ENCODE measurements around the gene AIPL1.

Gene AIPL1

DNA sequence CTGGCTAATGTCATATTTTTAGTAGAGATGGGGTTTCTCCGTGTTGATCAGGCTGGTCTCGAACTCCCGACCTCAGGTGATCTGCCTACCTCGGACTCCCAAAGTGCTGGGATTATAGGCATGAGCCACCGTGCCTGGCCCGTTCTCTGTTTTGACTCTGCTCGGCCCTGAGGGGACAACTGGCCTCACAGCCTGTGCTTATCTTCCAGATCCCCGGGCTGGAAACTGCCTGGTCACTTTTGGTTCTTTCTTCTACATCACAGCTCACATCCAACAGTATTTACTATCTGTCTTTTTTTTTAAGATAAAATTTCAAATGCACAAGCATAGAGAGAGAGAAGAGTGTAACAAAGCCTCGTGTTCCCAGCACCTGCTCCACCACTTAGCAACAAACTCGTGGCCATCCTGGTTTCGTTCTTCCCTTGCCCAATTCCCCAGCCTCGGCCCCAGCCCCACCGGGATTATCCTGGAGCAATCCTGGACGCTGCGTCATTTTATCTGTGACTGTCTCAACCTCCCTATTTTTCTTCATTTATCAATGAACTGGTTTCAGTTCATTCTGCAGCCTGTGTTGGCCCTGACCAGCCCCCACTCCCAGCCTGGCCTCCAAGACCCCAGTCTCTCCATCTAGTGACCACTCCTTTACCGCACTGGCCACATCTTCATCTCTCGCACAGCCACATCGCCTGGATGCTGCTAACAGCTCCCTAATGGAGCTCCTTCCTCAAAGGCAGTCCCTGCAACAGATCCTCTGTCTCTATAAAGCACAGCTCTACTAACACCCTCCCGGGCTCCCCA is 30.5 kb upstream of the AIPL1 start:
- no peak for DNase-seq

DNA sequence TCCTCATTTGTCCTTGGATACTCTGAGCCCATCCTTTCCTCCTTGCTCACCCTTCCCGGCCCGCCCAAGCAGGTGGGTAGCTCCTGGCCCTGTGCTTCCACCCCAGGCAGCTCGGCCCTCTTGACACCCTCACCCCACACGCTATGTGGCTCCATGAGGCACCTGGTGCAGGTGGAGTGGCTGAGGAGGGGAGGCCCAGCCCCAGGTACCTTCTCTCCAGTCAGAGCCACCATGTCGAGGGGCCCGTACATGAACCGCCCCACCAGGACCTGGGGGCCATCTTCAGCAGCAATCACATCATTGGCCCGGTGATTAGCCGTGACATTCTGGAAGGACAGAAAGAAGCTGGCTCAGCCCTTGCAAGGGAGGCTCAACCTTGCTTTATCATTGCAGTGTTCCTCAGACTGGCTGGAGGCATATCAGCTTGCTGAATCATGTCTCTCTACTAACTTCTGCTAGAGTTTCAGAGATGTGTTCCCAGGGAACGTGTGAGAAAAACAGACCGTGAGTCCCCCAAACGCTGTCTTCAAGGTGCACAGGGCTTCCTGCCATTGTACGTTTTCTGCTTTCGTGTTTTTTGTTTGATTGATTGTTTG is 29.6 kb upstream of the AIPL1 start:
- DNase-seq: no peak

DNA sequence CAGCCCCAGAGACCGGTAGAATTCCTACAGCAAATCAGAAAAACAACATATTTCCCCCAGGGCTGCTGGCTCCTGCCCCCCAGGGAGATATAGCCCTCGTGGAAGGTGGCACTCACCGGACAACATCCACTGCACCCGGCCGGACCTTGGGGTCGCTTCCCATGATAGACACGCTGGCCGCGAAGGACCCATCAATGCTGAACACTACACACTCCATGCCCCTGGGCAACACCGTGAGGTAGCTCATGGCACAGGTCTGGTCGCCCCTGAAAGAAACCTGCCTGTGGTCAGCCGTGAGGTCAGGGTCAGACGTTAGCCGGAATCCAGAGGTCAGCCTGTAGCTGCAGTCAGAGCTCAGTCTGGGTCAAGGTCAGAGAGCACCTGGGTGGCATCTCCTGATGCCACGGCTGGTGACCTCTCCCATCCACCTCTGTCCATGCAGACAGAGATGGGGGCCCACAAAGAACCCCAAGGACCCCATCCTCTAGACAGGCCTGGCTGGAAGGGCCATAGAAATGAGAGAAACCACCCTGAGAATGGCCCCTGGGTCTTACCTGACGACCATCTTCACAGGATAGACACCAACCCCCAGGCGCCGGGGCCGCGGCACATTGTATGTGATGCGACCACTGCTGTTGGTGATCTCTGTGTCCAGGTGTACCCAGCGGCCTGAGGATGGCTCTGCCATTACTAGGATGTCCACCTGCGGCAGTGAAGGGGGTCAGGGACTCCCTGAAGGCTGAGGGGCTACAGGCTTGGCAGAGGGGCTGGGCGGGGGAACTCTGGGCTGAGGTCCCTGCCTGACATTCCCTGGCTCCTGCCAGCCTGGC is 28.9 kb upstream of the AIPL1 start:
- DNase-seq: no peak

DNA sequence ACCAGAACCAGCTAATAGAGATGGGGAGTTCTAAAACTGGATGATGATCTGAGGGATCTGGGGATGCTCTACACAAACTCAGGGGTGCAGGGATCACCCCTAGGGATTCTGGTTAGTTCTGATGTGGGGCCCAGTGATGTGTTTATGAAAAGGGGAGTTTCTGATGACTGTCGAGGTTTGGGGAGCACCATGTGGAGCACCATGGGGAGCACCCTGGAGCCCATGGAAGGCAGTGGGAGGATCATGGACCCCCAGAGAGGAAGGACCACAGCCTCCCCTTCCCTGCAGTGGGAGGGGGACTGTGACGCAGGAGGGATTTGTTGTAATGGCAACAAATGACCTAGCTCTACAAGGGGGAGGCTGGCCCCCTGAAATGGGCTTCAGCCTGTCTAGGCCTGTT is 27.8 kb upstream of the AIPL1 start:
- DNase-seq: no peak

DNA sequence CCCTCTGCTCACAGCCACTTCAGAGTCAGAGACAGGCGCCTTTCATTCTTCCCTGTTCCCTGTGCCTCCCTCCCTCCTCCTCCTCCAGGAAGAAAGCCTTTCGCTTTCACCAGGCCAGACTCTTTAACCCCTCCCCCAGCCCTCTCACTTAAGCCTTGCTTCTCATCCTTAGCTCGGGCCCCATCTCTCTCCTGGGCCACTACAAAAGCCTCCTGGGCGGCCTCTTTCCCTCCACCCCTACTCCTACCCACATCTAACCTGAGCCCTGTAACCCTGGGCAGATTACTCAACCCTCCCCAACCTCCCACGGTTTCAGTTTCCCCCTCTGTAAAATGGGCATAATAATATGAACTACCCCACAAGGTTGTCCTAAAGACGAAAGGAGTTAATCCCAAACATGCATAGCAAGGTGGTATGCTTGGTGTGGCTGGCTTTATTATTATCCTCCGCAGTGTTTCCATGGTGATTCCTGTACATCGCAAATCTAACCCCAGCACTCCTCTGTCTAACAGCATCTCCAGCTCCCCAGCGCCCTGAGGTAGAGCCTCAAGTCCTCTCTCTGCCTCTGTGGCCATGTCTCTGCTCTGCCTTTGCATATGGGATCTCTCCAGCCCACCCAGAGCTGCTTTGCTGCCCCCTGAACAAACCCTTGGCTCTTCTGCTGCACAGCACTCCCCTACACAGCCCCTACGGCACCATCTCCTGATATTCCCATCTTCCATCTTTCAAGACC is 27.0 kb upstream of the AIPL1 start:
- DNase-seq: no peak

DNA sequence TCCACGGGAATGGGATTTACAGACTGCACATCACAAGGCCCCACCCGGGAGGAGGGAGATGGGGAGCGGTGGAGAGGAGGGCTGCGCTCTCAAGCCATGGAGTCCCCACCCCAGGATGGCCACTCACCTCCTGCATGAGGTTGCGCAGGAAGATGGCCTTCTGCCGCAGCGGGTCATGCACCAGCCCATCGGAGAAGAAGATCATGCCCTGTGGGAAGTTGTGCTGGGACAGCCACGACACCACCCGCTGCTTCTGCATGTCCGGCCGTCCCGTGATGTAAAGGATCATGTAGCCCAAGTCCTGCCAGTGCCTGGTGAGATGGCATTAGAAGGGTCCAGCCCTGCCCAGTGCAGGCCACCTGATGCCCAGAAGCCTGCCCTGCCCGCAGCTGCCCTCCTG is 26.3 kb upstream of the AIPL1 start:
- DNase-seq: no peak

DNA sequence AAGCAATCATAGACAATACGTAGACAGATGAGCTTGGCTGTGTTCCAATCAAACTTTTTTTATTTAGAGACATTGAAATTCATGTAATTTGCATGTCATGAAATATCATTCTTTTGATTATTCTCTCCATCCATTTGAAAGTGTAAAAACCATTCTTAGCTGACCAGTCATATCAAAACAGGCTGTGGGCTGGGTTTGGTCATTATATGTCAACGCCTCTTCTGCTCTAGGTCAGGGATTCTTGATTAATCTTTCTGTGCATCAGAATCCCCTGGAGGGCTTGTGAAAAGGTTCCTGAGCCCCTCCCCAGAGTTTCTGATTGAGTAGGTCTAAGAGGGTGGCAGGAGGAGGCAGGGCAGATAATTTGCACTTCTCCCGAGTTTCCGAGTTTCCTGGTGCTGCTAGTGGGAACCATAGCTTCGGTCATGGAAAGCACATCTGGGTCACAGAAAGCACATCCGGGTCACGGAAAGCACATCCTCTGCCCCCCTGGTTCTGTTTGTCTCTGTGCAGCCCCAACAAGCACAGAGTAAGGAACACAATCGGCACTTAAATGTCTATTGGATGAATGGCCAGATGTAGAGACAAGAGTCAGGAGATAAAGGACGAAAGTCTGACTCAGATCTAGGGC is 25.7 kb upstream of the AIPL1 start:
- no peak for DNase-seq

DNA sequence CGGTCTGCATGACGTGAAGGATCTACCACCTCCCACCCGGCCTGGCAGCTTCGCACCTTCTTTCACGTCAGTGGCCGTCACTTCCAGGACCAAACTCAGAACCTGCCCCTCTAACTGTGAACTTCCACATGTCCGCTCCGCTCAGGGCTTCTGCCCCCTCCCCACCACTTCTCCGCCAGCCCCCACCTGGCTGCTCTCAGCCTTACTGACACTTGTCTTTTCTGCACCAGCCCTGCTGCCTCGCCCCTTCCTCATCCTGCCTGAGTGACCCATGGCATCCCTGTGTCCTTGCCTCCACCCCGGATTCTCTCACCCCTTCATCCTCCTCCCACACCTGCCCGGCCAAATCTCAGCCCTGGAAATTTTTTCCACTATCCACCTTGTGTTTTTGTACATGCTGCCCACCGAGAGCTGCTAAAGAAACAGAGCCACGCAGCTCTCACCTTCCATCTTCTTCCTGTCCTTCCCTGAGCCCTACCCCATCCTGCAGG is 23.6 kb upstream of the AIPL1 start:
- DNase-seq: no peak

DNA sequence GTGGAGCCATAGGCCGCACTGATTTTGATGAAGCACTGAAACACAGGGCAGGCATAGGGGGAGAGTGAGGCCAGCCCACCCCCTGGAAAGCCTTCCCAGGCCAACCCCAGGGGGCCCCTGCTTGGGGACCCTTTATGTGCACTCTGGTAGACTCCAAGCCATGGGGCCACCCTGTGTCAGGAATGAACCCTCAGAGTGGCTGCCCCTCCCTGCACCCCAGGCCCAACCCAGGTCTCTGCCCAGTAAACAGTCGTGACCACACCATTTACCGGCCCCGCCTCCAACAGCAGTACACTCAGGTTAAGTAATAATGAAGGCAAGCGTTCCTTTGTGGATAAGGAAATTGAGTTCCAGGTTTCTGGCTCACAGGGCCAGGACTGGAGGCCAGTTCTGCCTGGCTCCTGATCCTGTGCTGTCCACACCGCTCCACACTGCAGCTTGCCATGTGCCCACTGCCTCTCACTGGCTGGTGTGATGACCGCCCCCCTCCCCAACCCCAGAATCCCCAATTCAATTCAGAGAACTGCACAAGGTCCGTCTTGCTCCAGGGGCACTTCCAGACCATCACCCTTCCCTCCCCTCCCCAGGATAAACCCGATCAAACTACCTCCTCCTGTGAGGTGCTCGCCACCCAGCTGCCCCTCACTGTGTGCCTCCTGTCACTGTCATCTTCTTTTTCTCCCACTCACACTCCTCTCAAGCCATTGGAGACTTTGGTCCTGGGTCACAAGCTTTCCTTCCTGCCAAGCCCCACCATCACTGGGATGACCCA is 23.0 kb upstream of the AIPL1 start:
- DNase-seq: no peak

DNA sequence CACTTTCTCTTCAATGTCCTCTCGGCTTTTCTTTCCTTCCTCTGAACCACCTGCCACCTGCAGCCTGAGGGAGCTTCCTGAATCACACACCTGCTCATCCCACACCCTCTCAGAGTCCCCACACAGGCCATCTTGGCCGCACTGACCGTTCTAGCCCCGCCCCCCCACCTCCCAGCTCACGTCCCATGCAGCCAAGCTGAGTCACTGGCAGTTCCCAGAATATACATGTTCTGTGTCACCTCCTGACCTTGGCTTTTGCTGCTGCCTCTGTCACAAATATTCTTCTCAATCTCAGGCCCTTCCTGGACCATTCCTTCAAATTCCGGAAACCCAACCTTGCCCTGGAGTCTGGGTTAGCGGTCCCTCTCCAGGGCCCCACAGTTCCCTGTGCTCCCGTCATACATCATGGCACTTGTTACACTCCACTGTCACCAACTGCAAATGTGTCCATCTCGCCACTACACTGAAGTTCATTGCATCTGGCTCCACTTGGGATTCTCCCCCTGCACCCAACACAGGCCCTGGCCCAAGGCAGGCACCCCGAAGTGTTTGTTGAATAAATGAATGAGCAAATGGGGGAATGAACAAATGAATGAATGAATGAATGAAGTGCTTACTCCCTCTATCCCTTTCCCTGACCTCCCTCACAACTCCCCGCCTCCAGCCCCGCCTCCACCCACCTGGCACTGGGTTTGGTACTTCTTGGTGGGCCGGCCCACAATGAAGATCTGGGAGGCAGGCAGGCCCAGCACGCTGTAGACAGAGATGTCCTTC is 22.2 kb upstream of the AIPL1 start:
- DNase-seq: no peak

DNA sequence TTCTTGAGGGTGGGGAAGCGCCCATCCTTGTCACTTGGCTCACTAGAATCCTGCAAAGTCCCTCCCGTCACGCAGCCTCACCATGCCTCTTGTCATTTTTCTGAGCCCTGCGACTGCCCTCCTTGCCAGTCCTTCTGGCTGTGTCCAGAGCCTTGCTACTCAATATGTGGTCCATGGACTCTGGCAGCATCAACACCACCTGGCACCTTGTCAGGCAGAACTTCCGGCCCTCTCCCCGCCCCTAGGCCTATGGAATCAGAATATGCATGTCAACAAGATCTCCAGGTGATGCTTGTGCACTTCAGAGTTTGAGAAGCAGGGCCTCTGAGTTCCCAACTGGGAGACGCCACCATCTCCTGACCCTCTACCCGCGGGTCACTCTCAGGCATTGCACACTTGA is 21.4 kb upstream of the AIPL1 start:
- no peak for DNase-seq

DNA sequence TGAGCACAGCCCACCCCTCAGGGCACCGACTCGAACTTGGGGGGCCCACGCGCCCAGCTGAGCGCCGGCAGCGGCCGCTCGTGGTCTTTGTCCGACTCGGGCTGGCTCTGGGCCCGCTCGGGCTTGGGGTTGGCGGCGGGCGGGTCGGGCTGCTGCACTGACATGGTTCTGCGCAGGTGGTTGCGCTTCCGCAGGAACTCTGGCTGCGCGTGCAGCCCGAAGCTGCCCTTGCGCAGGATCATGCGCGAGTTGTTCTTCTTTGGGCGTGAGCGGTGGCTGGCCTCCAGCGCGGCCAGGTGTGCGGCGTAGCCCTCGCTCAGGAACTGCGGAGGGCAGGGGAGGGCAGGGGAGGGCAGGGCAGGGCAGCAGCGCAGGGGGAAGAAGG is 20.4 kb upstream of the AIPL1 start:
- no peak for DNase-seq

DNA sequence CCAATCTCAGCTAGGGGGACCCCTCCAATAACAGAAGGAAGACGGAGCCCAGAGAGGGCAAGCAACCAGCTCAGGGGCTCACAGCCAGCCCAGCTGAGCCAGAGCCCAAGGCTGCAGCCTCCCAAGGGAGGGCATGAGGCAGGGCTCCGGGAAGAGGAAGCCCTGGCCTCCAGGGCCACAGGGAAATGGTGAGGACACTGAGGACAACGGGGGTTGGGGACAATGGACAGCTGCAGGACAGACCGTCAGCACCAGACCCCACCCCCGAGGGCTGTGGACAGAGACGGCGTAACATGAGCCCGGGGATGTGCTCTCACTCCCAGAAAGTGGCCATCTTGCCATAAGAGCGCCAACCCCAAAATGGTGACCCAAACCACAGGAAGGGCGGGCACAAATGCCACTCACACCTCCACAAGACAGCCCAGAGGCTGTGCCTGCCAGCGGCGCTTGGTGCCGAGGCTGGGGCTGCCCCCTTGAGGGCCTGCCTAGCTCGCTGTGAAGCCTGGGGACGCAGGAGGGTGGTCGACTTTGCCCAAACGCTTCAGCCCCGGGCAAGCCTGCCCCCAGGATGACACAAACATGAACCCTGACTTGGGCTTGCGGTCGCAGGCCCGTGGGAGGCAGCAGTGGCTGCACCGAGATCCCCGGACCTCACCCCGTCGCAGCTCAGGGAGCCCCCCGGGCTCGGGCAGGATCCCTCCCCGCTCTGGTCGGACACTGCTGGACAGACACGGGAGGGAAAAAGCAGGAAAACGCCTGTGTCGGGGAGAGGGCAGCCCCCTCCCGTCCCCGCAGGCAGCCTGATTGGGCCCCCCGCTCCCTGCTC is 19.8 kb upstream of the AIPL1 start:
- DNase-seq: no peak

DNA sequence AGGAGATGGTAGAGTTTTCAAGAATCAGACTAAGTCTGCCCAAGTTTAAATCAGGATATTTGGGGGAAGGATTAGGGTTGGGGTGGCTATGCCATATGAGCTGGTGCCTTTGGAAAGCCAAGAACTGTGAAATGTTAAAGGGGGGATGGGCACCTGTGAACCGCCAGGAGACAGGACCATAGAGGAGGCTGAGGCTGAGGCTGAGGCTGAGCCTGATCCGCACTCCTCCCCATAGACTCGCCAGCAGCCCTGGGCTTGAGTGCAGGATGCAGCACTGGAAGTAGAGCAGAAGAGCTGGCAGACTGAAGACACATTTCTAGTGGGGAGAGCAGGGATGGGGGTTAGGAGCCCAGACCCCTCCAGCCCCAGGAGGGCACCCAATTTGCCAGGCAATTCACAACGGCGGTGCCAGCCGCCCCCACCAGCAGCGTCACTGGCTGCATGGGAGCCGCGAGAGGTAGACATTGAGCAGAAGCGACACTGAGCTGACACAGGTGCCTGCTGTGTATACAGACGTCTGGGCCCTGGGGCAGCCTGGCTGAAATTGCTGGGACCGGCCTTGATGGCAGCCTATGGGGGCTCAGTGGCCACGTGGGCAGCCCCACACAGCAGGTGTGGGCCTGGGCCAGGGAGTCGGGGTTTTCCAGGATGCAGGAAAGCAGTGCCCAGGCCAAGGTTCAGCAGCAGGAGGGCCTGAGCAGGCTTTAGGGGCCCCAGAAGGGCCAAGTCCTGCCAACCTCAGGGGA is 18.5 kb upstream of the AIPL1 start:
- DNase-seq: no peak

DNA sequence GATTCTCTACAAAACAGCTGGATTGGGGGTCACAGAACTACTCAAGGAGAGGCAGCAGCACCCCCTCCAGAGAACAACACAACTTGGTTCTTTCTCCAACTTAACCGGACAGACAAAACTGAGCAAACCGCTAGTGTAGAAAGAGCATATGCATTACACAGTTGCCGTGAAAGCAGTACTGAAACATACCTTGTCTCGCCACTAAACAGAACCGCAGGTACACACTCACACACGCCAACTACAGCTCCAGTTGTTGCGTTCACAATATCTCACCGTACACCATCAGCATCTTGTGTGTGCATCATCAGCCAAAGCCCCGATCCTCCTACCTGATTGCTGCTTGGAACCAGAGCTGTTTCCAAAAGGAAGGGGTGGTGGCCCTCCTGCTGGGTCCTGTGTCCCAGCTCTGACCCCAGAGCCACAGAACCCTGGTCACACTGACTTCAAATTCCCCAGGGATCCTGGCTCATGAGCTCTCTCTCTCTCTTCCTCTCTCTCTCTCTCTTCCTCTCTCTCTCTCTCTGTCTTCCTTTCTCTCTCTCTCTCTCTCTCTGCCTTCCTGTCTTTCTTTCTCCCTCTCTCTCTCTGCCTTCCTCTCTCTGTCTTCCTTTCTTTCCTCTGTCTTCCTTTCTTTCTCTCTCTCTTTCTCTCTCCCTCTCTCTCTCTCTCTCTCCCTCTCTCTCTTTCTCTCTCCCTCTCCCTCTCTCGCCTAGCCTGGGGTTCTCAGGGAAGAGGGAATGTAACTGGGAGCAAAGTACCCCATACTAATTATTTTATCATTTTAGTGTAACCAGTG is 17.7 kb upstream of the AIPL1 start:
- no peak for DNase-seq

DNA sequence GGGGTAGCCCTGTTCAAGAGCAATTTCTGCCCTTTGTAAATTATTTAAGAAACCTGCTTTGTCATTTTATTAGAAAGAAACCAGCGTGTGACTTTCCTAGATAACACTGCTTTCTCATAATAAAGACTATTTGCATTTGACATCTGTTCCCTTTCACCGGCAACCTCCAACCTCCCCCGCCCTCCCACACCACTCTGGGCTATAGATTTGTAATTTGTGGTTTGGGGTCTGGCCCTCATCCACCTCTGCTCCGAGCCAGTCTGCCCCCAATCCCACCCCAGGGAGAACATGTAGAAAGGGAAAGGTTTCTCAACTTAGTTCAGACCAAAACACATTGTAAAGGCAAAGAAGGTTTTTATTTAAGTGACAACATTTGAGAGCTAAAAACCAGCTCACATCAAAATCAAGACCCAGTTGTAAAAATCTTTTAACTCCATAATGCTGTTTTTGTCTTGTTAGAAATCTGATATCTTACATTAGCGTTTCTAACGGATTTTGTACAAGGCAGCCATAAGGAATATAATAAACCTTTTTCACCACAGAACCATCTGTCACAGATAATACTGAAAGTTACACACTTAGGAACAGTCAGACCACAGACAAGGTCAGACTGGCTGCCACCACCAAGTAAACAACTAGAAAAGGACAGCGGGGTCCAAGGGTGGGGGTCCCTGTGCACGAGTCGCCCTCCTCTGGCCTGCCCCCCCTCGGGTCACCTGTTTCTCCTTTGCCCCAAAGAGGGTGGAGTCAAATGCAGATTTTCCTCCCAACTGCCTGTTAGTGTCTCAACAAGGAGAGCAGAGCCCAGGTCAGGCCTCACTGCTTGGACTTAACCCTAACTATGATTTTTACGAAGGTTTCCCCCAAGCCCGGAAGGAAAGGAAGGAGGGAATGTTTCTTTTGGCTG is 16.3 kb upstream of the AIPL1 start:
- DNase-seq: no peak

DNA sequence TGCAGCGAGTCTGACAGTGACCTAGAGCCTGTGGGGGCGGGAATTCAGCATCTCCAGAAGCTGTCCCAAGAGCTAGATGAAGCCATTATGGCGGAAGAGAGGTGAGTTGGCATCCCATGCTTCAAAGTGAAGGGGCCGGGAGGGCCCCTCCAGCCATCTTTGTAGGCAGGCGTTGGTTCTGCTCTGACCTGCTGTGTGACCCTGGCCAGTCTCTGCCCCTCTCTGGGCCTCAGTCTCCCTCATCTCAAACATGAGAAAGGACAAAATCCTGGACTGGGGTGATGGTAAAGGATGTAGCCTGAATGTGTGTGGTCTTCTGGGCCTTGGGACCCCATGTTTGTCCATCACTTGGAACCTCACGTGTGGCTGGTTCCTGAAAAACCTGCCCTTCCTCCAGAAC is 14.4 kb upstream of the AIPL1 start:
- DNase-seq: no peak
